CD4-positive, alpha-beta T cell treated with Interferon gamma for 1 hour (primary cell): Measurements from ENCODE around the gene PDE4B.

ENCODE experiments used
- DNase-seq: peaks from one replicate; pipeline ENCODE4 v3.0.0-alpha.2; 2020

Gene PDE4B

GRCh38 chr1:66374148-66374547 is 581.5 kb downstream of the PDE4B start:
- DNase-seq: no peak

- DNase-seq: peak; percentile 23
Measured at GRCh38 chr1:66374561-66375111, 581.9 kb downstream of the PDE4B start.

- no peak for DNase-seq
Measured at GRCh38 chr1:66375125-66375524, 582.4 kb downstream of the PDE4B start.

GRCh38 chr1:66380452-66381212 is 587.9 kb downstream of the PDE4B start:
- peak; percentile 79 for DNase-seq

GRCh38 chr1:66381621-66382275 is 589.1 kb downstream of the PDE4B start:
- no peak for DNase-seq

GRCh38 chr1:66383168-66383567 is 590.5 kb downstream of the PDE4B start:
- no peak for DNase-seq

GRCh38 chr1:66383611-66384010 is 590.9 kb downstream of the PDE4B start:
- DNase-seq: no peak

GRCh38 chr1:66384258-66384921 is 591.7 kb downstream of the PDE4B start:
- no peak for DNase-seq

- DNase-seq: no peak
Measured at GRCh38 chr1:66386712-66387111, 594.0 kb downstream of the PDE4B start.

GRCh38 chr1:66388913-66389312 is 596.2 kb downstream of the PDE4B start:
- DNase-seq: no peak

GRCh38 chr1:66393586-66394287 is 601.0 kb downstream of the PDE4B start:
- no peak for DNase-seq

GRCh38 chr1:66394603-66395002 is 601.9 kb downstream of the PDE4B start:
- no peak for DNase-seq

GRCh38 chr1:66395202-66396061 is 602.7 kb downstream of the PDE4B start:
- DNase-seq: peak; percentile 53

GRCh38 chr1:66396212-66396890 is 603.7 kb downstream of the PDE4B start:
- DNase-seq: no peak

- DNase-seq: no peak
Measured at GRCh38 chr1:66397192-66397591, 604.5 kb downstream of the PDE4B start.

- no peak for DNase-seq
Measured at GRCh38 chr1:66399888-66400529, 607.3 kb downstream of the PDE4B start.

- DNase-seq: no peak
Measured at GRCh38 chr1:66400660-66401059, 608.0 kb downstream of the PDE4B start.

- no peak for DNase-seq
Measured at GRCh38 chr1:66401244-66401643, 608.5 kb downstream of the PDE4B start.

GRCh38 chr1:66402194-66402593 is 609.5 kb downstream of the PDE4B start:
- peak; percentile 73 for DNase-seq

GRCh38 chr1:66403007-66403731 is 610.5 kb downstream of the PDE4B start:
- DNase-seq: no peak
